SIG-M5 (cell line): Measurements from ENCODE around the gene KLC1.

Experiments used
- DNase-seq: peaks from one replicate; lab custom pipeline; 2025; lab: John Stamatoyannopoulos, UW

Gene KLC1

DNA sequence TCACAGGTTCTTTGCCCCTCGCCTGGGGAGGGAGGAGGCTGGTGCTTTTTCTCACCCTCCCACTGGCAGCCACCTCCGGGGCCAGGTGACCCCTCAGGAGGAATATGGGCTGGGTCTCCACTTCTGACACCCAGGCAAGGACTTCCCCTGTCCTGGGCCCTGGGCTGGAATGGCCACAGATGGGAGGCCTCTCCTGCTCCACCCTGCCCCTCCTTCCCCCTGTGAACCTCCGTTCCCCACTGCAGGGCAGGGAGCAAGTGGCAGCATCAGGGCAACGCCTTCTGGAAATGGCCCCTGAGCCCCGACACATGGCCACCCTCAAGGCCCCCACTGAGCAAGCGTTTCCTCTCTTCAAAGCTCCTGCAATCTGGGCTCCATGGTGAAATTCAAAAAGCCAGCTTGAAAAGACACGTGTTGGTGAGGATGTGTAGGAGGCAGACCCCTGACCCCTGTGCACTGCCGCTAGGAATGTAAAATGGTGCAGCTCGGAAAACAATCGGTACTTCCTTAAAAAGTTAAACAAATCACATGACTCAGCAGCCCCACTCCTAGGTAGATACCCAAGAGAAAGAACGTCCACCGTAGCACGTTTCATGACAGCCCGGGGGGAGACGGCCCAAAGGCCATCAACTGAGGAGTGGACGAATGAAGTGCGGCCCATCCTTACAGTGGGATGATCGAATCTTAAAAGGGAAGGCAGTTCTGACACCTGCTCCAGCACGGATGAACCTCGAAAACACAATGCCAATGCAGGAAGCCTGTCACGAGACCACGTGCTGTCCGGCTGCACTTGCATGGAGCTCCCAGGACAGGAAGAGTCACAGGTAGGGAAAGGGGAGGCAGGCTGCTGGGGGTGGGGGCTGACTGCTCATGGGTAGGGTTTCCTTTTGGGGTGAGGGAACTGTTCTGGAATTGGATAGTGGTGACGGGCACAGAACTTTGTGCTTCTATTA lies 74.7 kb downstream of the KLC1 start:
- no peak for DNase-seq

DNA sequence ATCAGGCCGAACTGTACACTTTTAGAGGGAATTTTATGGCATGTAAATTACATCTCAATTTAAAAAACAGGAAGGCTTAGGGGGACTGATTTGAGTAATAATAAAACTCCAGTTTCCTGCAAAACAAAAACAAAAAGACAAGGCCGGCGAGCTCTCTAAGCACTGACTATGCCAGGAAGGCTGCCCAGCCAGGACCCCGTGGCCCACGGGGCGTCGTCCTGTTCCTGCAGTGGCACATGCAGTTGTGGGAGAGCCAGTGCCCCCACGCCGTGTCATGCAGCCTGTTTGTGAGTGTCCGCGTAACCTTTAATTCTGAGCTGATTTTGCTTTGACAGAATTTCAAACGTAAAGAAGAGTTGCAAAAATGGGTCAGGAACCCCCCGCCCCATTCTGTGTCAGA lies 75.7 kb downstream of the KLC1 start:
- DNase-seq, result no peak

DNA sequence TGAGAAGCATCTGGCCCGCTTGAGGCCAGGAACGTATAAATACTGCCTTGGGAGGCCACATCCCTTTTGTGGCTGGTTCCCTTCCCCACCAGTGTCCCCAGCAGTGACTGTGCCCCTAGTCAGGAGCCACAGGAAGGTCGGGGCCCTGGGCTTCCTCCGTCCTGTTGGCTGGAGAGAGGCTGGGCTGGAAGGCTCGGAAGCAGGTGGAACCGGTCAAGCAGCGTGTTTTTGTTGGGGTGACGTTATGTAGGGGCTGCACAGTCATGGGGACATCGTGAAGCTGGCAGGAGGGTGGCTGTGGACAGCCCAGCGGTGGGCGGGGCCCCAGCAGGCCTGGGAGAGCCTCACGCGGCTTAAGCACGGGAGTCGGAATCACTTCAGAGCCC lies 76.1 kb downstream of the KLC1 start:
- DNase-seq, result no peak

DNA sequence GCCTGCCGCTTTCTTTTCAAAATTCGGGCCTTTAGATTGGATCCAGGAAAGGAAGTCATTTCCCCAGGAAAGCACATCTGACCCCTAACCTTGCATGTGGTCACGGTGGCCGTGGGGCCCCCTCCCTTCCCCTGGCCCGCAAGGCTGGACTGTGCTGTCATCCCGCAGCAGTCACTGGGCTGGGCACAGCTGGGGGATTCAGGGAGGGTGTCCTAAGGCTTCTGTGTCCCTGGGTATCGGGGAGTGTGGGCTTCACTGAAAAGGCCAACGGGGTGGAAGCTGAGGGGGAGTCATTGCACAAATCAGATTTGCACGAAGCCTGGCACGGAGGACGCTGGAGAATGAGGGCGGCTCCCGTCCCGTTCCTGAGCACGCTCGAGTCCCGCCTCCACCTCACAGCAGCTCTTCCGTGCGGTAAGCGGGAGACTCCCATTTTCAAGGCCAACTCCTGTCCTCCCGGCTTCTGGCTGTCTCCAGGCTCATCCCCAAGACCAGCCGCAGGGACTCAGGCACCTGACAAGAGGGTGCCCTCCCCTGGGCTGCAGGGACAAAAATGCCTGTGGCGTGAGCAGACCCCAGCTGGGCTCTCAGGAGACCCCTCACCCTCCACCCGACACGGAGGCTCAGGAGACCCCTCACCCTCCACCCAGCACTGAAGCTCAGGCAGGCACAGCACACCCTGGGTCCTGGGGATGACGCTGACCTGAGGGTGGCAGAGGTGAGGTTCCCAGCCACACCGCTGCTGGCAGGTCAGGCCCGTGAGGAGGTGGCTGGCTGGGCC lies 76.7 kb downstream of the KLC1 start:
- DNase-seq, result no peak

DNA sequence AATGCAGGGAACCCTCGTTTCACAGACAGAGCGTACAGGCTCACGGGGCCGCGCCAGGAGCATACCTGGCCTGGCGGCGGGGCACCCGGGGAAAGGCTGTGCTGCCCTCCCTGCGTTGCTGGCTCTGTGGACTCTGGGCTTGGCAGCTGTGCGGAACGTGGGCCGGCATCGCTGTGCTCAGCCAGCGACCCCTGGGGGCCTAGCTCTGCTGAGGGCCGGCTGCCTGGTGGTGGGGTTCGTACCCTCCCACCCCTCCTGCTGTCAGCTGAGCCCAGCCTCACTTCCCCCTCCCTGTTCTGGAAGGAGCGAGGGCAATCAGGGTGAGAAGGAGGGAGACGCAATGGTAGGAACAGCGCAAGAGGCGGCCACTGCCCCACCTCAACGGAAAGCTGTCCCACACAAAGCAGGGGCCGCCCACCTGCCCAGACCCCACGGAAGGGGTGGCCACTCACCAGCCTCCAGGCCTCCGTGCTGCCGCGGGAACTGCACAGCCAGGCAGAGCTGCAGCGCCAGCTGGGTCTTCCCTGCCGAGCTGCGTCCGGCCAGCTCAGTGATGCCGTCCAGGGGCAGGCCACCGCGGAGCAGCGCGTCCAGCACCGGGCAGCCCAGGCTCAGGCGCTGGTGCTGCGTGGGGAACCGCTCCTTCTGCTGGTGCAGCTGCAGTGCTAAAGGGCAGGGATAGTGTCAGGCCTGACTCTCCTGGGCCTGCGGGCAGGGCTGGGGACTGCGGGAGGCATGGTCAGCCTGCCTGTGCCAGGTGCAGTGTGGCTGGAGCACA lies 77.7 kb downstream of the KLC1 start:
- DNase-seq, result no peak

DNA sequence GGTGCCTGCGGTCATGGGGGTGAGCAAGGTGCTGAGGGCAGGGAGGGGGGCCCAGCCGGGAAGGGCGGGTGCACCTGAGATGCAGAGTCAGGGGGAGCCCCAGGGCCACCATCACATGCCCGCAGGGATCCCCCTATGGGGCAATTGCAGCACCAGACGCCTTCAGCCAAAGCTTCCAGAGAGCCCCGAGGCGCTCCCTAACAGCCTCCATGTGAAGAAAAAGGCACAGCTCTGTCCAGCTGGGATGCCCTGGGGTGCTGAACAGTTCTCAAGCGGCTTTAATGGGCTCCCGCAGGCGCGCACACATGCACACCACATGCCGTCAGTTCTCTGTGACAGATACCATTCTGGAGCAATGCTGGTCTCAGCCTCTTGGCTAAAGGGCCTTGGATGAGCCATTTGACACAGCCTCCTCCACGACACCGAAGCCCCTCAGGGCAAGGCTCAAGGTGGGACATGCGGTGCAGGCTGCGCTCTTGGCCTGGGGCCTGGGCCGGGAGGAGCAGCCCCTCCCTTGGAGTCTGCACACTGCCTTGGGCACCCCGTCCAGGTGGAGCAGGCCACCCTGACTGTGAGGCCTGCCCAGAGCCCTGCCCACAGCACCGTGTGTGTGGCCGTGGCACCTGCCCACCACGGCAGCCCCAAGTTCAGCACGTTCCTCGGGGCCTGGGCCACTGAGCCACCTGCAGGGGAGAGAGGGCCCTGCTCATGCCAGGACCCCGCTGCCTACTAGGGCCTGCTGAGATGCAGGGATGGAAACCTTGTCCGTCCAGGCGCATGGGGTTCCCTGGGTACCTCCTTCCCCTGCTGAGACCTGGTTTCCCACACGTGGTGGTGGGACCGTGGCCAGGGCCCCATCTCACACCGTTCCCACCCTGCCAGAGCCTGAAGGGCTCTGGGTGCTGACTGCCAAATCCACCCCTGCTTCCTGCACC lies 78.6 kb downstream of the KLC1 start:
- DNase-seq, result no peak

DNA sequence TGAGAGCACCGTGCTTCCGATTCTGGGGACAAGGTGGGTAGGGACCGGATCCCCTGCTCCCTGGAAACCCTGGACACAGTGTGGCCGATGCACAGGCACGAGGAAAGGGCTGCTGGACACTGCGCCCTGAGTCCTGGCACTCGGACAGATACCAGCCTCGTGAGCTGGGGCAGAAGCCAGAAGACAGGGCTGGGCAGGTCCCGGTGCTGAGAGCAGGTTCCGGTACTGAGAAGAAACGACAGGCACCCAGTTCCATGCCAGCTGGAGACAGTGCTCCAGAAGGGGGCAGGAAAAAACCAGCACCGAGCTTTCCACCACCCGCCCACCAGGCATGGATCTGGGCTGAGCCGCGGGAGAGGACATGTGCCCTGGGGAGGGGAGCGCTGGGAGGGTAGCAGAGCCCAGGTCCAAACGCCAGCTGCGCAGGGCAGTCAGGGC lies 79.8 kb downstream of the KLC1 start:
- no peak for DNase-seq

DNA sequence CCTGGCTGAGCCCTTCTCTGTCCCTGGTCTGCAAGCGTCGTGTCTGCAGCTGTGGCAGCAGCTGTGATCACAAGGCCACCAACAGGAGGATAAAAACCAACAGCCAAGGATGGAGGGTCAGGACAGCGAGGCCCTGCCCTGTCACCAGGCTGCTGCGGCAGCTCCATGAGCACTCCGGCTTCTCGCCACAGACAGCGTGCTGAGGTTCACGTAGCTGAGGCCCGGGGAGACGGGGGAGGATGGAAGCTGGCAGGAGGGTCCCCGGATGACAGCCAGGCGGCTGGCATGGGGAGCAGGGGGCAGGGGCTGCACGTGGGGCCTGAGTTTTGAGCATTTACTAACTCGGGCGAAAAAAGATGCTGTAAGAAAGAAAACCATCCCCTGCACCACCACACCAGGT lies 80.8 kb downstream of the KLC1 start:
- DNase-seq, result no peak

DNA sequence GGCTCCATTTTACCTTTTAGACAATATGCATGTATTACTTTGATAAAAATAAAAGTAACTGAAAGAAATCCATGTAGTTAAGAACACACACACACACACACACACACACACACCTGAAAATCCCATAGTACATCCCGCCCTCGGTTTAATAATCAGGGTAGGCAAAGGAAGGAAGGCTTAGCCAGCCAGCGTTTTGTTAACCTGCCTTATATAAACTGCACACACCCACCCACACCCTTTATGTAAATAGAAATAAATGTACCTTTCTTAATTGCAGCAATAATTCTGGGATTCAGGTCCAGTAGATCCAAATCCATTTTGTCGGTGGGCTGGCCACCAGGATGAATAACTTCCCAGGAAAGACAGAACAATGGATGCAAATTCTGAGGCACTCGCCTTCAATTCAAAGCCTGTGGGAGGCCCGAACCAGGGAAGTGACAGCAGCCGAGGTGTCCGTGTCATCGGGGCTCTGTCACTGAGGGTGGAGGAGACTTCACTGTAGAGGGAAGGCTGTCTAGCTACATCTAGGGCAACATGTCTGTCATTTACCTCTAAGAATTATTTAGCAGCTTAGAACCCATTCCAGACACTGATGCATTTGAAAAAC lies 81.9 kb downstream of the KLC1 start:
- DNase-seq, result no peak

DNA sequence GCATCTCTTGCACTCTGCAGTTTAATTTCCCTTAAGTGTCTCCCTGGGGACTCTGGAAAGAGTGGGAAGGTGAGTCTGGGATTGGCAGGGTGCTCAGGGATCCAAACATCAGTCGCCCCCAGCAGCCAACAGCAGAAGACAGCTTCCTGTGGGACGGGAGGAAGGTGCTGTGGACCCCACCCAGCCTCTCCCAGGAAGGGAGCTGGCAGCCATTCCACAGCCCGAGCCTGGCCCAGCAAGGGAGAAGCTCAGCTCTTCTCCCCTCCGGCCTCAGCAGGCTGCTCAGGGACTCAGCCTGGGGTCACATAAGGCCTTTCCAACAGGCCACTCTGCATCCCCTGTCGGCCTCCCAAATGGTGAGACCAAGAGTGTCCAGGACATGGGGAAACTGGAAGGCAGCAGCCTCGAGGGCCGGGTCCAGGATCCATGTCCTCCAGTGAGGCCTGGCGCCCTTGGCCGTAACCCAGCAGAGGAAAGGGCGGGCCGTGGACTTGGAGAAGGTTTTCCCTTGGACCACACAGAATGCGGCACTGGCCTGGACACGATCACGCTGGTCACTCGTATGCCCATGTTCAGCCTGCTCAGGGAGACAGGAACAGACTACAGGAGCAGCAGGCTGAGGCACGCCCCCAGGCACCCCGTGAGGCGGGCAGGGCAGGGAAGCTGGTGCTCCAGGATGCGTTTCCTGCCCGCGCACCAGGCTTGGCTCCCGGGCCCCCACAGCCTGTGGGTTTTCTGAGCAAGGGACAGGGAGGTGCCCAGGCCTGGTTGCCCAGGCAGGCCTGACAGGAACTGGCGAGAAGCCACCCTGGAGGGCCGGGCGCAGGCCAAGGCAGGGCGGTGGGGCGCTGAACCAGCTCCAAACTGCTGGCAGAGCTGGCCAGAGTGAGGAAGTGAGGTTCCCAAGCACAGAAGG lies 82.8 kb downstream of the KLC1 start:
- no peak for DNase-seq

DNA sequence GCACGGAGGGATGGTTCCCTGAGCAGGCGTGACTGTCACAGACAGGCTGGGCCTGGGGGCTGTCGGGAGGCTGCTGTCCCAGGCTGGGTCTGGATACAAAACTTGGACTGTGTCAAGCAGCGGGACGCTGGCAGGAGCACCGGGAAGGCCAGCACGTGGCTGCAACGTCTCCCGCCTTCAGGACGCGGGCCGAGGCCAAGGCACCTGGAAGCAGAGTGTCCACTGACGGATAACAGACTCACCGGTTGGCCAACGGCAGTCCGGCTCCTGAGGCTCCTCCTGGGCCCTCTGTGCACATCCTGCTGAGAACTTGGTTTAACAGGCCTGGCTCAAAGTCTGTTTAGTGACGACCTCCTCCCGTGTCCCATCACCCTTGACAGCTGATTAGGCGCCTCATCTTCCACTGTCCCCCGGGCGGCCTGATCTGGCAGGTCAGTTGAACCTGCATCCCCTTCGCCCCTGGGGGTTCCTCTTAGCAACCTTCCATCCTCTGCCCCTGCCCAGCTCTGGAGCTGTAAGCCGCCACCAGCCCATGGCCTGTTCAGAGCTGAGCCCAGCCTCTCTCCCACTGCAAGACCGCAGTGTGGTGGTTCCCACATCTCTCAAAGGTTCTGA lies 83.7 kb downstream of the KLC1 start:
- no peak for DNase-seq

DNA sequence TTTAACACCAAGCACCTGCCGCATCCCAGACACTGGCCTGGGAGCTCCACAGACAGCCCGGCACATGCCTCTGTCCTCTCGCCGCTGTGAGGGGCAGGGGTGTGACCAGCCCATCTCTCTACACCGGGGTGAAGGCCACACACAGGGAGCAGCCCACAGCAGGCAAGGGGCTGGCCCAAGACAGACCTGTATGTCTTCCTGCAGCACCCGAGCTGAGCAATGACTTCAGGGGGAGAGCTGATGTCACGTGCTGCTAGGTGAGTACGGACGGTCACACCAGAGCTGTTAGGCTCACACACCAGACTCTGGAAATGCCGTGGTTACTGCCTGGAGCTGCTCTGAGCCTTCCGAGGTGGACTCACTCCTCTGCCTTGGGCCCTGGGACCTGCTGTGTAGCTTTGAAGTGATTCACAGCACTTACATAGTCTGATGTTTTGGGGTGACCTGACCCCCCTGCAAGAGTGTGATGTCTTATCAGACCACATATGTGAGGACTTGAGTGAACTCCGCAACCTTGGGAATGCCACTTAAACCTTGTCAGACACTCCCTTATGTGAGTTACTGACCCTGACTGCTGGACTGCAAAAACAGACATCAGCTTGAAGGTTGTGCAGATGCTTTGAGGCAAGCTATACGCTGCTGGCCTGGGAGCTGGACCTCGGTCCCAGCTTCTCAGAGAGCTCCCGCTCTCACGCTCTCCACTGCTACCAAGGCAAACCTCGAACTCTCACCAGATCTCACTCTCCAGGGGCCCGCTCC lies 84.5 kb downstream of the KLC1 start:
- no peak for DNase-seq

DNA sequence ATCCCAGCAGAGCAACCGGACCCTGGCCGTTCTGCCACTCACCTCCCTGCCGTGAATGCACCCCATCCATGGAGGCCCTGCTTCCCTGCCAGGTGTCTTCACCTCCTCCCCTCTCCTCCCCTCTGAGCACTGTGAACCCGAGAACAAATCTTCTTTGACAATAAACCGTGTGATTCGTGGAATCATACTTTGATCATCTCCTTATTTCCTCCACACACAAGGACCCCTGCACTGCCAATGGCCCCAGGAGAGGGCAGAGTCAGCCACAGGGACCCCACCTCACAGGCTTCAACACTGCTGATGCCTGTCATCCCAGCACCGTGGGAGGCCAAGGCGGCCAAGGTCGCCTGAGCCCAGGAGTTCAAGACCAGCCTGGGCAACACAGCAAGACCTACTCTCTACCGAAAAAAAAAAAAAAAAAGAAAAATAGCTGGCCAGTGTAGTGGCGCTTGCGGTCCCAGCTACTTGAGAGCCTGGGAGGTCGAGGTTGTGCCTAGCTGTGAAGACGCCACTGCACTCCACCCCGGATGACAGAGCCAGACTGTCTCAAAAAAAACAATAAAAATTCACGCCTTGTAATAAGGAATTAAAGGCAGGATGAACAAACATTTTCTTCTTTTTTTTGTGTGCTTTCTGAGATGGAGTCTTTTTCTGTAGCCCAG lies 85.2 kb downstream of the KLC1 start:
- no peak for DNase-seq

DNA sequence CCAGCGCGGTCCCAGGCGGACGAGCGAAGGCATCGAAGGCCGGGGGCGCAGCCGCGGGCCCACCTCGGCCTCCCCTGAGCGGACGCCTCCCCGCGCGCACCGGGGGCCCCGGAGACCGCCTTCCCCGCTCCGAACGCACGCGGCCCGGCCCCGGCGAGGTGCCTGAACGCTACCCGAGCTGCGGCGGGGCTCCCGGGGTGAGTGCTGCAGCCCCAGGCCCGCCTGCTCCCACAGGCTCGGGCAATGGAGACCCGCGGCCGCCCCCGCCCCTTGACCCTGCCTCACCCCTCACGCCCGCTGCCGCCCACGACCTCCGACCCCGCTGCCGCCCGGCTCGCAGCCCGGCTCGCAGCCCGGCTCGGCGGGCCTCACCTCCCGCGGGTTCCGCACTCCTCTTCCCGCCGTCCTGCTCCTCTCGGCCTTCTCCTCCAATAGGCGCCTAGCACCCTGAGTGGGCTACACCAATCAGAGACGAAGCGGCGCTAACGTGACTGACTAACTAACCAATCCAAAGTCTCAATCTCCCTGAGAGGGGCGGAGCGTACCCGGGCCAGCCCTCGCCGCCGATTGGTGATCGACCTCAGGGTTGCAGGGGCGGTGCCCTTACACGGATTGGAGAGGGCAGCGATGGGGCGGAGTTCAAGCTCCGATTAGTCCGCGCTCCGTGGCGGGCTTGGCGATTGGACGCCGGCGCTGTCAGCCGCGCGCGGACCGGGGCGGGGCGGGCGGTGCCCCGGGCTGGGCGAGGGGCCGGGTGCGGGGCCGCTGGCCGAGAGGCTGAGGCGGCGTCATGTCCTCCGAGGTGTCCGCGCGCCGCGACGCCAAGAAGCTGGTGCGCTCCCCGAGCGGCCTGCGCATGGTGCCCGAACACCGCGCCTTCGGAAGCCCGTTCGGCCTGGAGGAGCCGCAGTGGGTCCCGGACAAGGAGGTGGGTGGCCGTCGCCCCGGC lies 86.3 kb downstream of the KLC1 start, which contains the start of the genes XRCC3 and ZFYVE21:
XRCC3 (minus strand) TSS at position 400 of the 949 bp plus-strand sequence. CDS start 4,364 bp downstream, outside the sequence.
ZFYVE21 (plus strand) TSS at position 759 of the 949 bp plus-strand sequence; CDS start at position 791, 32 bp downstream.
- peak; percentile 95 for DNase-seq

DNA sequence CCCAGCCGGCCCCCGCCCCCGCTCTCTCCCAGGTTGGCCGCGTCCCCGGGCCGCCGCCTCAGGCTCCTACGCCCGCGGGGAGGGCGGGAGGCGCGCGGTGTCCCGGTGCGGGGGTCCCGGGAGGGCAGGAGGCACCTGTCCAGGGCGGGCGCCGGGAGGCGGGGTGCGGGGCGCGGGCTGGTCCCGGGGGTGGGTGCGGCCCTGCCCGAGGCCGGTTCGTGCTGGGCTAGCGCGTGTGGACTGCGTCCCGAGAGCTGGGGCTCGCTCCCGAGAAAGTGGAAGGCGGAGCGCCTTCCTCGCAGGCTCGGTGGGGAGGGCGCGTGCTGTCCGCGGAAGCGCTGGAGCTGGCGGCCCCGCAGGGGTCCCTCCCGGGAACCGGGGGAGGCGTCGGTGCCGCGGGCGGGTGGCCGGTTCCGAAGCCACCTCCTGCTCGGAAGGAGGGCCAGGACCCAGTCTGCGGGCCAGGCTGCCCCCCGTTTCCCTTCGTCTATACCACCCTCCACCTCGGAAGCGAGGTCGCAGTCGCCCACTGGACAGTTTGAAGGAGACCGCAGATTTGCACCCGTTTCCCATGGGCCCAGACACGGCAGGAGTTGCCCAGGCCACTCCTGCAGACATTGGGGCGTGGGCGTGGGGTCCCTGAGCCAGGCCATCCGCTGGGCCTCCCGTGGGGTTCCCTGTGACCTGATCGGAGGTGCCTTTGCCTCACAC lies 87.2 kb downstream of the KLC1 start:
- DNase-seq, result no peak

DNA sequence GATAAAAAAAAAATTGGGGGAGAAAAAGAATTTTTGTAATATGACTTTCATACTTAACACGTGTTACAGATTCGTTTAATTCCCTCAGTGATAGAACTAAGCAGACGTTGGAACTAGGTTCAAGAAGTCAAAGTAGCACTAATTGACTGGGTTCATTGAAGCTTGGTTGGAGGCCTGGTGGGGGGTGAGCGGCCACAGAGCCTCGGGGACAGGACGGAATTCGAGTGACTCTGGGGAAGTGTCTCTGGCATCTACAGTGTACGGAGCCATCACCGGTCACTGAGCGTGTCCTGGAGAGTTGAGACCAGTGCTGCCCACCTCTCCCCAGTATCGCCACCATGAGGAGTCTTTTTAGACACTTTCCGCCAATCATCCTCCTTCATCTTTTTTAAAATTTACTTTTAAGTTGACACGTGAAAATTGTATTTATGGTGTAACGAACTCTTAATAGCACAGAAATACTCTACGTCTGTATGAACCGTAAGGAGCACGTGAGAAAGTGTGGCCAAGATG lies 87.9 kb downstream of the KLC1 start:
- DNase-seq, result no peak
